ENCODE results near the gene ZFHX3.

Gene ZFHX3

DNA sequence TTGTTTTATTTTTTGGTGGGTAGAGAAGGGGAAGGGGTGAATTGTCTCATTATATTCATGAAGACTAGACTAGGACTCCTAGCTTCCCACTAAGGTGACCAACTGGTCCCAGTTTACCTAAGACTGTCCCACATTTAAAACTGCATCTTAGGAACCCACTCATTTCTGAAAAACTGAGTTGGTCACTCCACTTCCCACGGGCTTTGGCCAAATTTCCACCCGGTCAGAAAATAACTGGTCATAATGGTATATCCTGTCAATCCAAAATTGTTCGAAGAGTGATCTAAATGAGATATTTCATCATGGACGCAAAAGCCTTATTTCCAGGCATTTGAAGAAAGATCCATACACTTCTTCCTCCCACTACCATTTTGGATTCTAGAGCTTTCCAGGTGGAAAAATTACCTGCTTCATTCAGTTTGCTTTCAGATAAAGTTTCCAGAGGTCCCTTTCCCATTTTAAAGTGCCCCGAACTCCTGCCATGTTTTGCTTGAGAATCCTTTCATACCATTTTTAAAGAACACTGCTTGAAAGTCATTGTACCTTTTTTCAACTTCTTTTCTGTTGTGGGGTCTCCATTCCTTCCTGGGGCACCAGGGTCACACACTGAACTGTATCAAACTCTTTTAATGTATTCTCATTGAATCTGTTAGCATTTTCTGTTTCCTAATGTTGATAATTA lies 21.8 kb upstream of the ZFHX3 start:
- no peak for DNase-seq (ENCODE audit: low read depth)

DNA sequence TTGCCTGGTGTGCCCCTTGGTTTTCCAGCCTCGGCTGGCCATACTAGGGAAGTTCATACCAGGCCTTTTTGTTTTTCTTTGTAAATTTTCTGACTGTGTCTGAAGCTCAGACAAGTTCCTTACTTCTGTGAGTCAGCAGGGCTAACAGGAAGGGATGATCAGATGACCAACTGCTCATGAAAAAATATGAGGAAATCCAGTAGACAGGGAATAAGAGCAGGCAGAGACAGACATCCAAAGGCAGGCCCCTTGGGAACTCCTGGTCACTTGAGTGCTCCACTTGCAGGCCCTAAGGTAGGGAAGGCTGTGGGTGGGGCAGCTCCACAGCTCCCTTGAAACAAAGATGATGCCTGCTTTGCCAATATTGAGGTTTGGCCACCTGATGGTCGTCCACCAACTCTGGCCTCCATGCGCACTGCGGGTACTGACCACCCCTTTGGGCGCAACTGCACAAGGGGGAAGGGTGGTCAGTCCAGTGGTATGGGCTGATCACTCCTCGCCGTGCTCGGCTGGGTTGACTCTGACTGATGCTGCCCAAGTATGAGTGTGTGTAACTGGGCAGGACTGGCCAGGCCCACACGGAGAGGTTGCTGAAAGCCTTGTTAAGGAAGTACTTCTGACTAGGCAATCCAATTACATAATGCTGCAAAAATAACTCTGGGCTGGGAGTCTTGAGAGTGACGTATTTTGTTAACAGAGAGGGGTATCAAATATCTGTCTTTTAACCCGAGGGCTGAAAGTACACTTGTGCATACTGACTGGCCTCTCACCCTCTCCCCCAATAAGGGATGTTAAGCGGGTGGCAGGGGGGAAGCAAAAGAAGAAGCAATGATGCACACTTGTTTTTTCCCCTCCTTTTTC lies 20.8 kb upstream of the ZFHX3 start:
- DNase-seq (ENCODE audit: low read depth): no peak

DNA sequence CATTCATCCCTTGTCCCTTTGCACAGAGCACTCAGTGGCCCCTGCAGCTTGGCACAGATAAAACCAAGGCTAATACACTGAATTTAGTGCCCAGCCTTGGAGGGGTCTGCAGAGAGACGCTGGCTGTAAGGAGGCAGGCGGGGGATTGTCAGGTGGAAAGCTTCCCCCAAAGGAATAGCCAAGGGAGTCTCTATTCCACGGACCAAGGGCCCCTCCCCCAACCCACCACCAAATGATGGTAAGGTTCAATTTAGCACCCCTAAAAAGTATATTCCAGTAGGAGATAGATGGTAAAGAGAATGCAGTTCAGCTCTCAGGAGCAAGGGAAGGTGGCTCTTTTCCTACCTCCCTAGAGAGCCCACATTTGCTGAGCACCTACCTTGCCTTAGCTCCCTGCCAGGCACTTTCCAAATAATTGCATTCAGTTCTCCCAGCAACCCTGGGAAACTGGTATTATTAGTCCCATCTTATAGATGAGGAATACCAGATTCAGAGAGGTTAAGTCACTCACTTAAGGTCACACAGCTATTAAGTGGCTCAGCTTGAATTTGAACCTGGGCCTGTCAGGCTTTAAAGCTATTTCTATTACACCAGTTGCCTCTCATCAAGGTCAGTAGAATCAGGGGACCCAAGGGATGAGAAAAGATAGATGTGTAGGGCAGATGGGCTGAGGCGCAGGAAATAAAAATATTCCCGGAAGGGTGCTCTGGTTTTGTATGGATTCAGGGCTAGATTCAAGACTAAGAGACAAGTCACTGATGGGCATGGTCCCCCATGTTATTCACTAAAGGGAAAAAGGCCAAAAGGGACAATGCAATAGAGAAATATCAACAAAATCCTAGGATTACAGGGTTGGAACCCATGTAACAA lies 20.0 kb upstream of the ZFHX3 start:
- DNase-seq (ENCODE audit: low read depth): no peak

DNA sequence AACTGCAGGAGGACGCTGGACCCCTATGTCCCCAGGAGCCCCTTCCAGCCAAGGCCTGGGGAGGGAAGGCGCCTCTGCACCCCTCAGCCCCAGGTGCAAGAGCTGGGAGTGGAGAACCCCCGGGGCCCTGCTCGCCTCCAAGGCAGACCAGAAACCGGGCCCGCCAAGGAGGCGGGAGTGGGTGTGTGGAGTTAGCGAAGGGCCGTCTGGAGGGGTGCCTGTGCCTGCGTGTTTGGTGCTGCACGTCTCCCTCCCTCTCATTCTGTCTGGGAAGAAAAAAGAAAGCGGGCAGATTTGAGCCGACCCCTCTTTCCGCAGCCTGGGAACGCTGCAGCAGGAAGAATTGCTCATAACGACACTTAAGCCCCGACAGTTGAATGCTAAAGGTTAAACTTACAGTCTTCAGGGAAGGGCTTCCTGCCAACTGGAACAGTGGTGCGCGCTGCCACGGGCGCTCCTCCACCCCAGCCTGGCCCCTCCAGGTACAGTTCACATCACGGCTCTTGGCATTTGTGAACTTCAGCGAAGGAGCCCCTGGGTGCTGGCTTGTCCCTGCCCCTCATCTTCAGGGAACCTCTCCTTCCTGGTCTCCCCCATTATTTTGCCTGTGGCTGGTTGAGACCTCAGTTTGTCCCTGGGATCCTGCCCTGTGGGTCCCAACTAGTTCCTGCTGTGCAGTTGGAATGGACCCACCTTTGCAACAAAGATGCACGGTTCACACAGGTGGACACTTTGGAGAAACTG lies 19.2 kb upstream of the ZFHX3 start:
- DNase-seq (ENCODE audit: low read depth): no peak

DNA sequence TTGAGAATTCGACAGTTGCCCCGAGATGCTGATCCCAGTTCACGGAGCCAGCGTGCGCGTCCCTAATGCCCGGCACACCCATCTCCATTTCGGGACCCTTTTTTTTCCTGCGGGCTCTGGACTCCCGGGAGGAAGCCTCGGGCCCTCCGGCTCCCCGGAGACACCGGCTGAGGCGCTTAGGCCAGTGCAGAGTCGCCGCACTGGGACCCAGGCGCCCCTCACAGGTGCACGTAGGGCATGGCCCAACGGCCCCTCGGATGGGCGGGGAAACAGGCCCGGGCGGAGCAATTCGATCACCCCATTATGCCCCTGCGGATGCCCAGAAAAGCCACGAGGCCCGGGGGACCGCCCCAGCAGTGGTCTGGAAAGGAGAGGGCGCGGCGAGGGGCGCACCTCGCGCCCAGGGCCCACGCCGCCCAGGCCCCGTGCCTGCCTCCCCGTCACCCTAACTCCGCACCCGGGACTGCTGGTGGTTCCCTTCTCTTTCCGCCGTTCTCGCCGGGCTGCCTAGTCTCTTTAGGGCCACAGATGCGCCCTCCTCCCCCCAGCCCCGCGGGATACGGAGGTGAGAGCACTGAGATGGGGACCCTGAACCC lies 18.5 kb upstream of the ZFHX3 start:
- DNase-seq (ENCODE audit: low read depth): no peak

DNA sequence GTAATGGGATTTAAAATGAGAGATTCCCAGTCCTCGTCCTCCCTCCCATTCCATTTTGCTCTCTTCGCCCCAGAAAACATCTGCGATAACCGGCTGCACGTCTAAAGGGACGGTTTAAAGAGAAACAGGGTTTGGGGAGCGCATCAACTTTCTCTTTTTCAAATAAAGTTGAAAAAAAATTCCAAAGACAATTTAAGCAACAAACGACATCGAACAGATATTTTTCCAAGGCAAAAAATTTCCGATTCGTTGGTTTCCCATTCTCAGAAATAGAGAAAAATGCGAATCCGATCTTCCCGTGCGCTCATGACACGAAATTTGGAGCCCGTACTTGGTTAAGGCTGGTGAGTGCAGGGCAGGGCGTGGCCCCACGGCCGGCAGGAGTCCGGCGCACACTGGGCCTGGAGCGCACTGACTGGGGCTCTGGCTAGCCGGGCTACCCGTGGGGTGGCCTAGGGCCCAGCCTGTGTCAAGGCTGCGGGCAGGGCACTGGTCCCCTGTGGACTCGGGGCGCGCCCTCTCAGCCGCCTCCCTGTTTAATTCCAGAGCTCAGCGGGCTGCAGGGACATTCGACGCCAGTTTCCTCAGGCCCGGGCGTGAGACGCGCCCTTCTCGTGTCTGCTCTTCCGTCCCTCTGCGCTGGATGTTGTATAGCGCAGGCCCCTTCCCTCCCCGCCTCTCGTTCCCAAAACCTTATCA lies 17.9 kb upstream of the ZFHX3 start:
- DNase-seq (ENCODE audit: low read depth): no peak

DNA sequence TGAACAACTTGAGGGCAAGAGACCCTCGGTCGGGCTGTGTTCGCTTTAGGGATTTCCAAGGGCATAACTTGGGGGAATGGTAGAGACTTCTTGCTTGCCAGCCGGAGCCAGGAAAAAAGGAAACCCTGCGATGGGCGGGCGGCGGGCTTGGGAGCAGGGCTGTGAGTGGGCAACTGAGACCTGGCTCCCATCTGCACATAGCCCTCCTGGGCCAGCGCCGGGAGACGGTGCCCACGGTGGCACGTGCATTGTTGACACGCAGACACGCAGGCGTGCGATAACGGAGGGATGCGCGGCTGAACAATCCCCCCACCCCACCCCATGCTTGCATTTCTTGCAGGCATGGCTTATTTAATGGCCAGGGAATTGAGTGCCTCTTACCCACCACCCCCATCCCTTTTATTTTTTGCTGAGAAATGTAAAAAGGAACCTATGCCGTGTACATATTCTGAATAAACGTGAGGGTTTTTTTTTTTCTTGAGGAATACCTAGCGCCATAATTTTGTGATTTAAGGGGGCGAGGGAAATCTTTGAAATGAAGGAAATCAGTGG lies 17.1 kb upstream of the ZFHX3 start:
- no peak for DNase-seq (ENCODE audit: low read depth)

DNA sequence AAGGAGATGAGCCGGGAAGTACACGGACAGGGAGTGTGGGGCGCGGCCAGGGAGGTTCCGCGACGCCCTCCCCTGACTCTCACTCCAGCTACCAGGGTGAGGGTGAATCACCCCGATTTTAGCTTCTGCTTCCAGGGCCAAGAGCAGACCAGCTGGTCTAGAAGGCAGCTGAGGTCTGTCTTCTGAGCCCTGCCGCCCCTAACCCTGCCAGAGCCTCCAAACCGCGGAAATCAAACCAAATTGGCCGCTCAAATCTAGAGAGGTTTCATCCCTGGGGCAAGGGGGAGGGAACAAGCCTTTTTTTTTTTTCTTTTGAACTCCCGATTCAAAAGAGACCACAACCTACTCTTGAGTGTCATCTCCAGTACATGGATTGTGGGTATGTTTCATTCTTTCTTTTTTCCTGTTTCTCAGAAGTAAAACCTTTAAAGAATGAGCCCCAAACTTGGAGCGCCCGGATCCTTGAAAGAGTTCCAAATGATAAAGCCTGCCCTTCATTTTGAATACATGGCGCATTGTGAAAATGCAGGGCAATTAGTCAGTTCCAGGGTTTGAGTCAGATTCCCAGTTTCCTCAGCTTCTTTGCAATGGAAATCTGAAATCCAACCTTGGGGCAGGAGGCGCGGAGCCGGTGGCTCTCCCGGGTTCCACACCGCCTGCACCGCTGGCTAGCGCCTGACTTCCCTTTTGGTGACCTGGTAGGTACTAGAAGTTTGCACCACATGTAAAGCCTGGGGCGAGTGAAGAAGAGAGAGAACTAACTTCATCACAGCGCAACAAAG lies 16.5 kb upstream of the ZFHX3 start:
- DNase-seq (ENCODE audit: low read depth): no peak

DNA sequence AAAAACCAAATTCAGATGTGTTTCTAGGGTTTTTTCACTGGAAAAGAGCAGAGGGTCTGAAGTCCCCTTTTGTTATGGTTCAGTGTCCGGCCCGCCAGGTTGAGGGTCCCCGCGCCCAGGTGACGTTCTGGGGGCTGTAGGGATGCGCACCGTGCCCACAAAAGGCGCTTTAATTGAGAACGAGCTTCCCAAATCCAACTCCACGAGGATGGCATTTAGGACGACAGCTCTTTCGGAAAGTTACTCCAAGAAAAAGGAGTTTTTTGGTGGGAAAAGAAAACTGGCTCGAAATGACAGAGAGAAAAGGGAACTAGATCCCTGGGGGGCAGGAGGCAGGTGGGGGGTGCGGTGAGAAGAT lies 15.9 kb upstream of the ZFHX3 start:
- DNase-seq (ENCODE audit: low read depth): no peak

DNA sequence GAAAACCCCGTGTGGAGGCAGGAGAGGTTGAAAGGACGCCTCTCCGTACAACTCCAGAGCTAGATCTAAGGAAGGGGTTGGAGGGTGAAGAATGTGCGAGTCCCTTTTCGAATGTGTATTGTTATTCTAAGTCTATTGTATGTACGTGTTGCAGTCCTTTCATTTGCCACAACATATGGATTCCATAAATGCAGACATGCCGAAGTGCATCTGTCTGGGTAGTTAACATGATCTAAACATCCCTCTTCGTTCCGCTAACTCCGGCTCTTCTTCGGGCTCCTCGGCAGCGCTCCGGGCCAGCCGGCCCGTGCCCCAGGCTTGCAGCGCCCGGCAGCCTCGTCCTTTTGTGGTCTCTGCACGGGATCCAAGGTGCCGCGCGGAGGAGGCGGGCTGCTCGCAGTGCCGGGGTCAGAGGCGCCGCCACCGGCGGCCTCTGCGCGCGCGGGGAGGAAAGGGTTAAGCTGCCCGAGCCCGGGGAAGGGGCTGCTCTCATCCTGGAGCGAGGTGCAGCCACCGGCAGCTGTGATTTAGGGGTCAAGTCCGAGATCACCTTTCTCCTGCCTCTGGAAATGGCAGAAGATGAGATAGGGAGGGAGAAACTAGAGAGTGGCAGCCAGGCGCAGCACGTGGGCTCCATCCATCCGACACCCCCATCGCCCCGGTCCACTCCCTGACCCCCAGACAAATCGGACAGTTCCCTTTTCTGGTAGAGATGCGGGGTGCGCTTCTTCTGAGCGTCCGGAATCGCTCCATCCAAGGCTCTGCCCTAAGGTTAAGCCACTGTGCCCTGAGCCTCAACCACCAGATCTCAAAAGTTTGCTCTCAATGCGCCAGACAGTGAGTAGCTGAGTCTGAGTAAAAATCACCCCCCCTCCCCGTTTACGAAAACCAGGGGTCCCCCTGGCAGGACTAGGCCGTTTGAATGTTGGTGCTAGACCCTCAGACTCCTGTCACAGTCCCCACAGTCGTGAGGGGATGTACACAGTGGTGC lies 15.1 kb upstream of the ZFHX3 start:
- no peak for DNase-seq (ENCODE audit: low read depth)

DNA sequence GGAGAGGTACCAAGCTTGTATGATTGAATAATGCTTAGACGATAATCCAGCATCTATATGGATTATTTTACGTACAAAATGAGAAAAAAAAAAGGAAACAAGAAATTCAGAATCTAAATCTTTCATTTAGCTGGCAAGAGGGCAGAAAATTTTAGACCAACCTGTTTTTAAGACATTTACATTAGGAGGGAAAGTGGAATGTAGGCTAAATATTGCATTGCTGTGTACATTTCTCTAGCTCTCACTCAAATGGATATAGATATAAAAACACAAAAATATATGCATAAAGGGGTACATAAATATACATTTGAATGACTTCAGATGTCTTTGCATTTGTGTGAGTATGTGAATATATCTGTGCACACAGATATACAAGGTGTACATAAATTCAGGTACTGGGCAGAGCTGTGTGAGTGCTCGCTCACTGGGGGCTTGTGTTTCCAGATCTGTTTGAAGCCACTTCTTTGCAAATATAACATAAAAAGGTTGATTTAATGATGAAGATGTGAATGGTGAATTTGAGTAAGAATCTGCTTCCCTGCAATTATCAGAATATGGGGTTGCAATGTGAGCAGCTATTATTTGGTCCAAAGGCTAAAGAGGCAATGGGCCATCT lies 14.2 kb upstream of the ZFHX3 start:
- no peak for DNase-seq (ENCODE audit: low read depth)

DNA sequence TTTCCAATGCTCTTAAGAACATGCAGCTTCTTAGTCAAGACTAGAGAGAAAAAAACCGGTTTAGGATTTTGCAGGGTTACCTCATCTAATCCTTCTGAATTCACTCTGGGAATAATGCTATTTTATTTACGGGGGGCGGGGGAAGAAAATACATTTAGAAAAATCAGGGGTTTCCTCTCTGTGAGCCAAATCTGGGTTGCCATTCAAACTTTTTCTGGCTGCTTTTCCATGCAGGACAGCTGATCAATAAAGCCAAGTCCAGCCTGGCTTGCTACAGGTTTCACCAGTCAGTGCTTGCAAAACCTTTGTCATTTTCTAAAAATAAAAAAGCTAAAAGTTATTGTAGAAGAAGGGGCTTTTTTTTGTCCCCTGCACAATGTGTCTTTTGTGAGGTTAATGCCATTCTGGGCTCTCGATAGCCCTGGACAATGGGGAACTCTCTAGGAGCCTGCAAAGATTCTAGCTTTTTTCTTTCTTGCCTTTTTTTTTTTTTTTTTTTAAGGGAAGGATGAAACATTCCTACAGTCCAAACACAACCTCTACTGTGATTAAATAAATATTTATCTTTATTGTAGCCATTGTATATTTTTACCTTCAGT lies 13.1 kb upstream of the ZFHX3 start:
- DNase-seq (ENCODE audit: low read depth): no peak

DNA sequence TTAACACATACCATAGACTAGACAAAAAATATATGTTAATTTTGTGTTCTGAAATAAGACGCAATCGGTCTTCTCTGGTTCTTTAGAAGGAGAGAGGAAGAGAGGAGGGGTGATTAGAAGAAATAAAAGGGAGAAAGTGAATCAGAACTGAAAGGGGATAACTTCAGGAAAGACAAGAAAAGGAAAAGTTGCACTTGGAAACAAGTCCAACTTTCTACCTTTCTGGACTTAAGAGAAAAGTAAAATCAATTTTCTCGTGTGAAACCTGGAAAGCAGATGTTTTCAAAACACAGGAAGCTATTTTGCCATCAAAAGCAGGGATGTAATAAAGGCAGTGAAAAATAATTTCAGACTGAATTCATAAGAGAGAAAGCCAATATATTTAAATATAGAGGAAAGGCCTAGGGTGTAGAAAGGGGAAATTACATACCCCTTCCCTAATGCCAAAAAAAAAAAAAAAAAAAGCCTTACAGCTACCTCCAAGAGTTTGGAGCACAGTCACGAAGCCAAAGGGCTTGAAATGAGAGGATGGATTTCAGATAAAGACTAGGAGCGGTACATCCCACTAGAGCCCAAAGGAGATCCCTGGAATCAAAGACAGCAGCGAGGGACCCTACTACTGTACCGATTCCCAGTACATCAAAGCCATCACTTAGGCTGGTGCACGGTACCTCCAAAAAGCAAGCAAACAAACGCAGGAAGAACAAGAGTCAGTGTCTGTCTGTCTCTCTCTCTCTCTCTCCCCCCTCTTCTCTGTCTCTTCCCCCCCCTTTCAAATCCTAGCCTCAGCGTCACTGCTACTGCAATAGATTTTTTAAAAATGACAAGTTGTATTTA lies 12.1 kb upstream of the ZFHX3 start:
- no peak for DNase-seq (ENCODE audit: low read depth)

DNA sequence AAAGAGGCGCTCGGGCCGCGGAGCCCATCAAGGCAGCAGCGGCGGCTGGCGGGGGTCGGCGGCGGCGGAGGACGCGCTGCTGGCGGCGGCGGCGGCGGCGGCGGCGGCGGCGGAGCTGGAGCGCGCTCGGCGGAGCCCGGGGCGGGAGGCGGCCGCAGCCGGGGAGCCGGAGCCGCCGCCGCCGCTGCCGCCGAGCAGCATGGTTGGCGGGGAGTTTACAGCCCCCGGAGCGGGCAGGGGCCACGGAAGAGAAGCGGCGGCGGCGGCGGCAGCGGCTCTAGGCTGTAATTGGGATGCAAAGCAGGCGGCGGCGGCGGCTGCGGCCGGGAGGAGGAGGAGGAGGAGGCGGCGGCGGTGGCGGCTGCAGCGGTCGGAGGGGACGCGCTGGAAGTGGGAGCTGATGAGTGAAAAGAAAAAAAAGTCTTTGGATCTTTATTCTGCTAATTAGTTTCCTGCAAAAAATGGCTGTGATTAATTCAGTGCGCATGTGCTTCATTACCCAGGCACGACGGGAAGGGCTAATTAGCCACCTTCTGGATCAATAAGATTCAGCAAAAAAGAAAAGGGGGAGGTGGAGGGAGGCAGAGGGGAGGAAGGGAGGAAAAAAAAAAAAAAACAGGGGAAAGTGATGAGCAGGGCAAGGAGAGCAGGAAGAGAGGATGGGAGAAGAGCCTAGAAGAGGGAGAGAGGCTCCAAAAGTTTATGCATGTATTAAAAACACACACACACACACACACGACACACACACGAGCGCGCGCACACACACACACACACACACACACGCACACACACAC lies 10.9 kb upstream of the ZFHX3 start:
- DNase-seq (ENCODE audit: low read depth): no peak

DNA sequence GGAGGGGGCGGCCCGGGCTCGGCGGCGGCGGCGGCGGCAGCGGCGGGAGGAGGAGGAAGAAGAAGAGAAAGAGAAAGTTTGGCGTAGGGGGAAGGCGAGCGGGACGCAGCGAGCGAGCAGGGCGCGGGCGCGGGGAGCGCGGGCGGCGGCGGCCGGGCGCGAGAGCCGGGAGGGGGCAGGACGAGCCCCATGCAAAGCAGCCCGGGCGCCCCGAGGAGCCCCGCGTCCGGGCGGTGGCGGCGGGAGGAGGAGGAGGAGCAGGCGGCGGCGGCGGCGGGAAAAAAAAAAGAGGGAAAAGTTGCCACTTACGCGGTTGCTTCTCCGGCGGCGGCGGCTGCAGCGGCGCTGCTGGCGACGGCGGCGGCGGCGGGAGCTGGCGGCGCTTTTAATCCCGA lies 10.3 kb upstream of the ZFHX3 start:
- no peak for DNase-seq (ENCODE audit: low read depth)

Data from stimulated activated CD8-positive, alpha-beta memory T cell treated with anti-CD3 and anti-CD28 coated beads, Interleukin-4, amount 100 ng/mL, for 24 hours (primary cell).